DOHH2 (cell line): Measurements from ENCODE around the gene ASIC3.

ENCODE experiments used
- EZH2phosphoT487 ChIP-seq: fragments of 200-600 bp; sonication (generic); IDR thresholded peaks from 2 replicates; pipeline ENCODE4 v1.6.1; 2017; ENCODE audit warnings: borderline replicate concordance, mild to moderate bottlenecking, antibody characterized with exemption, low read length, moderate library complexity, mixed read lengths
- TF ChIP-seq, protein P1 (sequence below): fragments of 200-600 bp; sonication (generic); IDR thresholded peaks from one replicate; pipeline ENCODE4 v1.5.1; 2014; ENCODE audit warnings: antibody characterized with exemption, mild to moderate bottlenecking, low read depth, low read length; ENCODE audit not compliant: poor library complexity, severe bottlenecking

GRCh38 chr7:151088856-151089699 lies 40.7 kb downstream of the ASIC3 start:
- TF ChIP-seq, protein P1, sequence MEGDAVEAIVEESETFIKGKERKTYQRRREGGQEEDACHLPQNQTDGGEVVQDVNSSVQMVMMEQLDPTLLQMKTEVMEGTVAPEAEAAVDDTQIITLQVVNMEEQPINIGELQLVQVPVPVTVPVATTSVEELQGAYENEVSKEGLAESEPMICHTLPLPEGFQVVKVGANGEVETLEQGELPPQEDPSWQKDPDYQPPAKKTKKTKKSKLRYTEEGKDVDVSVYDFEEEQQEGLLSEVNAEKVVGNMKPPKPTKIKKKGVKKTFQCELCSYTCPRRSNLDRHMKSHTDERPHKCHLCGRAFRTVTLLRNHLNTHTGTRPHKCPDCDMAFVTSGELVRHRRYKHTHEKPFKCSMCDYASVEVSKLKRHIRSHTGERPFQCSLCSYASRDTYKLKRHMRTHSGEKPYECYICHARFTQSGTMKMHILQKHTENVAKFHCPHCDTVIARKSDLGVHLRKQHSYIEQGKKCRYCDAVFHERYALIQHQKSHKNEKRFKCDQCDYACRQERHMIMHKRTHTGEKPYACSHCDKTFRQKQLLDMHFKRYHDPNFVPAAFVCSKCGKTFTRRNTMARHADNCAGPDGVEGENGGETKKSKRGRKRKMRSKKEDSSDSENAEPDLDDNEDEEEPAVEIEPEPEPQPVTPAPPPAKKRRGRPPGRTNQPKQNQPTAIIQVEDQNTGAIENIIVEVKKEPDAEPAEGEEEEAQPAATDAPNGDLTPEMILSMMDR: no peak
- no peak for TF ChIP-seq EZH2phosphoT487
